A375 (cell line): ENCODE results near the gene IRF5. TPM values are rescaled to one million over a fixed set of nuclear protein-coding genes. Genes with fewer than 3 reads are reported as not detected.

Experiments used
- small RNA-seq: library from RNA; depleted of rRNA; stranded (forward); fragments of <200 nt; gene quantifications from one replicate; pipeline ENCODE3, GENCODE V24; 2014
- total RNA-seq: library from RNA; depleted of rRNA; stranded (reverse); fragments of >200 nt; shearing (Covaris generic); gene quantifications from 2 replicates; pipeline ENCODE4 v1.2.3, GENCODE V29; 2014; rRNA removed

Gene IRF5, protein sequence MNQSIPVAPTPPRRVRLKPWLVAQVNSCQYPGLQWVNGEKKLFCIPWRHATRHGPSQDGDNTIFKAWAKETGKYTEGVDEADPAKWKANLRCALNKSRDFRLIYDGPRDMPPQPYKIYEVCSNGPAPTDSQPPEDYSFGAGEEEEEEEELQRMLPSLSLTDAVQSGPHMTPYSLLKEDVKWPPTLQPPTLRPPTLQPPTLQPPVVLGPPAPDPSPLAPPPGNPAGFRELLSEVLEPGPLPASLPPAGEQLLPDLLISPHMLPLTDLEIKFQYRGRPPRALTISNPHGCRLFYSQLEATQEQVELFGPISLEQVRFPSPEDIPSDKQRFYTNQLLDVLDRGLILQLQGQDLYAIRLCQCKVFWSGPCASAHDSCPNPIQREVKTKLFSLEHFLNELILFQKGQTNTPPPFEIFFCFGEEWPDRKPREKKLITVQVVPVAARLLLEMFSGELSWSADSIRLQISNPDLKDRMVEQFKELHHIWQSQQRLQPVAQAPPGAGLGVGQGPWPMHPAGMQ
- 1.4 and 2.6 TPM in 2 replicates for total RNA-seq

DNA sequence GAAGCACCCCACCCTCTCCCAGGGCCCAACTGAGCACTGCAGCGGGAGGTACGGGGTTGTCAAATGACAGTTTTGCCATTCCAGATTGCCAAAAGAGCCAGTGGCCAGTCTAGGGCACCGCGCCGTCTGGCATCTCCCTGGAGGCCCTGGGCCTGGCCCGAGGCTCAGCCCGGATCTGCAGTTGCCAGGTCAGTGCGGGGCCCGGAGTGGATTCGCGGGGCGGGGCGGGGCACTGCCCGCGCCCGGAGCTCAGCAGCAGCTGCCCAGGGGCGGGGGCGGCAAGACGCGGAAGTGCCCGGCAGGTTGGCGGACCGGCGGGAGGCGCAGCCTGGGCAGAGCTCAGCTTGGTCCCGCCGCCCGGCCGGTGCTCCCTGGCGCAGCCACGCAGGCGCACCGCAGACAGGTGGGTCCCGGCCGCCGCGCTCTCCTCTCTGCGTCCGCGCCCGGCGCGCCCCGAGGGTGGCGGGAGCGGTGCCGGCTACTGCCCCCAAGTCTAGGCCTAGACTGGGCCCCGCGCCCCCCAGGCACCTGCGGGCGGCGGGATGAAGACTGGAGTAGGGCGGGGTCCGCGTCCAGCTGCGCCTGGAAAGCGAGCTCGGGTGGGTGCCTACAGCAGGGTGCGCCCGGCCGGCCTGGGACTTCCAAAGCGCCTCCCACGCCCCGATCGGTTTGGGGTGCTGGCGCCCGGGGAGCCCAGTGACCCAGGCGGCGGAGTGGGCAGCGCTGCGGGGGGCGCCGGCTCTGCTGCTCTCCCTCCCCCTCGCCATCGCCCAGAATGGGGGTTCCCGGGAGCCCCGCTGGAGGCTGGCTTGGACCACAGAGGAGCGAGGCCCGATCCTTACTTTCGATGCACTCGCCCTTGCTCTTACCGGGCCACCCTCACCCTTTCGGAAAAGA lies at the start of gene IRF5:
Gene IRF5, plus strand, starts transcription at position 281 of the 897 bp plus-strand sequence. CDS start 4,155 bp downstream, outside the sequence.

DNA sequence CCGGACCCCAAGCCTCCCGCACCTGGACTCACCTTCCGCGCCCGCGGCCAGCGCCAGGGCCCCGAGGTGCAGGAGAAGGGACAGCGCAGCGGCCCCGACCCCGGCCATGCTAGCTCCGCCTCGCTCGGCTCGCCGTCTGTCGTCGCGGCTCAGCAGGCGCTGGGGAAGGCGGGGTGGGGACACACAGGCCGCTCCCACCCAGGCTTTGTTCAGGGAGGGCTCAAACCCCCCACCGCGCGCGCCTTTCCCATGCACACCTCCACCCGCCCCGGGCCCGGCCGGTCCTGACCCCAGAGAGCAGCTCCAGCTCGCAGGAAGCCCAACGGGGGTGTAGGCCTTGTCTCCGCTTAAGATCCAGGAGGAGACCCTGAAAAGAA lies 27.2 kb upstream of the IRF5 start, which contains the start of gene KCP:
Gene KCP, minus strand, starts transcription at position 141 of the 377 bp plus-strand sequence. Its CDS starts 33 bp downstream, at position 108.

Small RNA genes lying within 50 kb of the gene (small RNA-seq; reads per million reads assigned to genes)
- not detected for gene RN7SL306P

Other genes with a start within 250 kb of the IRF5 start
- gene CALU, start 198.6 kb upstream of the IRF5 start, total RNA-seq, result 207 and 249 TPM in 2 replicates
- gene OPN1SW, start 162.1 kb upstream of the IRF5 start, total RNA-seq, result not detected in 2 replicates
- gene CCDC136, start 146.0 kb upstream of the IRF5 start, total RNA-seq, result 17.5 and 19.4 TPM in 2 replicates
- gene FLNC, start 107.5 kb upstream of the IRF5 start, total RNA-seq, result 0.03 TPM in 1 of 2 replicates, not detected in the other
- gene ATP6V1F, start 75.1 kb upstream of the IRF5 start, total RNA-seq, result 96.2 and 110 TPM in 2 replicates
- not detected in 2 replicates for gene KCP, start 27.2 kb upstream of the IRF5 start, total RNA-seq
- 41.9 and 43.8 TPM in 2 replicates for gene TNPO3, start 117.2 kb downstream of the IRF5 start, total RNA-seq
- 3.7 and 4.0 TPM in 2 replicates for gene TSPAN33, start 206.8 kb downstream of the IRF5 start, total RNA-seq